ENCODE measurements around the gene AKT1S1. TPM values are rescaled to one million over a fixed set of nuclear protein-coding genes. Genes with fewer than 3 reads are reported as not detected.

The AKT1S1 gene
- total and polyA plus RNA-seq, 2 of the 13 experiments (the other 11 are each of a cell fraction or from before 2014, with no cell fraction given), result 13.5 to 27.8 TPM

GRCh38 chr19:49866933-49867782 is 10.0 kb downstream of the AKT1S1 start, which contains the start of gene PNKP (continued):
- TF ChIP-seq ZNF609 (CRISPR knock-in tag; IDR thresholded peaks at IDR 0.05; ENCODE audit: borderline replicate concordance), result peak; percentile 36; the same call in 1 of the 2 replicates
- peak; percentile 87 for TF ChIP-seq ZNF543 (CRISPR knock-in tag; IDR thresholded peaks at IDR 0.05)
- TF ChIP-seq RXRB (CRISPR knock-in tag; IDR thresholded peaks at IDR 0.05; ENCODE audit: borderline replicate concordance), result peak; percentile 10; the same call in 1 of the 2 replicates
- peak; percentile 49; the same call in 1 of the 2 replicates for TF ChIP-seq ZNF275 (CRISPR knock-in tag; IDR thresholded peaks at IDR 0.05; ENCODE audit: borderline replicate concordance)
- TF ChIP-seq CSRNP2 (CRISPR knock-in tag; conservative IDR thresholded peaks at IDR 0.05; ENCODE audit: low read depth), result no peak
- peak; percentile 21; the same call in 1 of the 2 replicates for TF ChIP-seq SOX13 (IDR thresholded peaks at IDR 0.05)
- TF ChIP-seq SOX13 (CRISPR knock-in tag; conservative IDR thresholded peaks at IDR 0.05 in 1 of 2, IDR thresholded peaks at IDR 0.05 in 1 of 2), result no peak
- TF ChIP-seq CREB3 (CRISPR knock-in tag; IDR thresholded peaks at IDR 0.05), result 0 out of 2 replicates have a peak, but pooled peaks have one; percentile 67
- TF ChIP-seq CERS6 (CRISPR knock-in tag; IDR thresholded peaks at IDR 0.05), result no peak
- 0 out of 2 replicates have a peak, but pooled peaks have one; percentile 53 for TF ChIP-seq ZNF235 (CRISPR knock-in tag; IDR thresholded peaks at IDR 0.05; ENCODE audit: borderline replicate concordance)
- no peak for TF ChIP-seq ZNF136 (CRISPR knock-in tag; IDR thresholded peaks at IDR 0.05; ENCODE audit: low read depth)
- peak; percentile 71 for TF ChIP-seq HIC2 (CRISPR knock-in tag; IDR thresholded peaks at IDR 0.05; ENCODE audit: low read depth)
- TF ChIP-seq ATF1 (CRISPR knock-in tag; IDR thresholded peaks at IDR 0.05), result peak; percentile 88
- peak; percentile 86 for TF ChIP-seq ZNF883 (CRISPR knock-in tag; IDR thresholded peaks at IDR 0.05; ENCODE audit: not compliant biosample characterization)
